T47D (cell line): ENCODE measurements around the gene DAPK3.

Experiments used
- DNase-seq, 2 experiments: peaks; one replicate each; pipeline versions ENCODE4 v3.0.0 to v3.0.0-alpha.2; 2011 to 2012; ENCODE audit warnings: low read depth in 1 of 2, low spot score in 1 of 2
- JUND ChIP-seq: IDR thresholded peaks from 2 replicates; pipeline ENCODE4 v1.6.1; 2012; ENCODE audit warnings: low read depth
- in situ Hi-C: cut with HindIII; loops from 2 replicates; pipeline ENCODE4 v1.10.0; 2016; ENCODE audit warnings: low sequenced_read_pairs, low pct_unique_long_range_greater_than_20kb

The DAPK3 gene

DNA sequence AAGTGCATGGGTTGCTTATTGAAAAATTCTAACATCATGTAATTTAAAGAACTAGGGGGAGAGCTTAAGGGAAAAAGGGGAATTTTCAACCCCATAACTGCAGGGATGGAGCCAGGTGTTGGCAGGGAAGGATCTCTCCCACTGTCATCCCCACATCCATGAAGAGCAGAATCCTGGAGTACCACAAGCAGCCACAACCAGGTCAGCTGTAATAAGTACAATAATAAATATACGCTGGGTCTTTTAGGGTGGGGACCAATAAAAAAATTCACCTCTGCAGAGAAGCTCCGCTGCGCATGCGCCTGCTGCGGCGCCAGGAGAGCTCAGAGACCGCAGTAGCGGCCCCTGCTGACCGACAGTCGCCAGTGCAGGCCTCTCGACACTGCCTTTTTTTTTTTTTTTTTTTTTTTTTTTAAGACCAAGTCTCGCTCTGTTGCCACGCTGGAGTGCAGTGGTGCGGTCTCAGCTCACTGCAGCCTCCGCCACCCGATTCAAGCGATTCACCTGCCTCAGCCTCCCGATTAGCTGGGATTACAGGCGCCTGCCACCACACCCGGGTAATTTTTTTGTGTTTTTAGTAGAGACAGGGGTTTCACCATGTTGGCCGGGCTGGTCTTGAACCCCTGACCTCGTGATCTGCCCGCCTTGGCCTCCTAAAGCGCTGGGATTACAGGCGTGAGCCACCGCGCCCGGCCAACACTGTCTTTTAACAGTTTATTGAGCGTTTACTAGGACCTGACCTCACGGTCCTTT, 16.9 kb upstream of the DAPK3 start:
- in situ Hi-C loops, result no loop called here
- peak in 1 of 2 experiments; percentile 83 for DNase-seq
- TF ChIP-seq JUND, result no peak

DNA sequence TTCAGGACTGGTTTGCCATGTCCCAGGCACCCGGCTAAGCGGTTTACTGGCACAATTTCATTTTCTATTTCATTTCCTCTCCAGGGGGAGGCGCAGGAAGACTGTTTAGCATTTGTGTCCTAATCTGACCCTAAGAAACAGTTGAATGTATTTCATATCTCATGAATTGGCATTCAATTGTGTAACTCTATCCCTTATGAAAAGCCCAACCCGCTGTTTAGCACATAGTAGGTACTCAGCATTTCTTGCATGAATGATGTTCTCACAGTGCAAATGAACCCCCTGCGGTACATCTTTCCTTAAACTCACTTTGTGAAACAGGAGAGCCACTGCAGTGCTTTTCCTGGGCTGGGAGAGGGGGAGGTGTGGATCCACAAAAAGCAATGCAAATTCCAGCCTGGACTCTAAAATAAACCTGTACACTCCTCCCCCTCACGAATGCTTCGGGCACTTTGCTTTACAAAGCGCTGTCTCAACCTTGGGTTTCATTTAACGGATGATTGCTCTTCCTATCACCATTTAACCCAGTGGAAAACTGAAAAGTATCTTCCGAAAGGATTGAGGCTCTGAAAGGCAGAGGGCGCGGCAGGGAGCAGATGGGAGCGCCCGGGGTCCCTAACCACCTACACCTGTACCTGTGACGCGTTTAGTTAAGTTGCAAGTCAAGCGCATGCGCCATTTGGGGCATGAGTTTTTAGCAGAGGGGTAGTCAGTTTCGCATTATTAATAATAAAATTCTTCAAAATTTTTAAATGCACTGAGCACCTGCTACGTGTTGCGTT, 15.6 kb upstream of the DAPK3 start:
- no peak for TF ChIP-seq JUND
- DNase-seq, result peak in 1 of 2 experiments; percentile 87
- in situ Hi-C loops, result no loop called here

- in situ Hi-C loops, result no loop called here
- no peak for TF ChIP-seq JUND
- DNase-seq, result no peak
These were observed 14.9 kb upstream of the DAPK3 start for GRCh38 chr19:3985643-3986259.

DNA sequence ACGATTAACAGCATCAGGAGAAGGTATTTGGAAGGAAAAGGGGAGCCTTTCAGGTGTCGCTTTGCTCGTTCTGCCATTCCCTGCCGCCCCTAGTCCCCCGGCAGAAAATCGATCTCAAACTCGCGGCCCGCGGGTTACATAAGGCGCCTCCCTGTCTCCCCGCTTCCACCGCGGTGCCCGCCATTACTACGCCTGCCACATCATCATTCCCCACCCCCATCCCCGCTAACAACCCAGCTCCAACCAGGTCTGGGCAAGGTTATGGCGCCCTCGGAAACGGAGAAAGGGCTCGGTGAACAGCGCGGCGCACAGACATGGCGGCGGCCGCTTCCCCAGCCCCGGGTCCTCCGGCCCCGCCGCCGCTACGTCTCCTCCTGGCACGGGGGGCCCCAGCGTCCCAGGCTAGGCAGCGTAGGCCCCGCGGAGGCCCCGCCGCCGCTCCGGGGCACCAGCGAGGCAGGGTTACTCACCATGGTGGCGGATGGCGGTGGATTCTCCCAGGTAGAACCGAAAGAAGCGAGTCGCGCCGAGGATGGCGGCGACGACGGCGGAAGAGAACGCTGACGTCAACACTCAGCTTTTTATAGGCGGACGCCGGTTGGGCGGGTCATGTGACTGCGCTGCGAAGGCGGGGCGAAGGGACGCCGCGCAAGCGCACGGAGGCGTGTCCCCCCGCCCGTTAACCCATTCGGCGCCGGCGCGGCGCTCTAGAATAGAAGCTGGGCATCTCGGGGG, 14.2 kb upstream of the DAPK3 start, which contains the start of gene EEF2:
TSS of gene EEF2 (minus strand) at position 556 of the 735 bp plus-strand sequence. CDS start at position 473, 83 bp downstream.
- peak; percentile 73 to 88 for DNase-seq
- TF ChIP-seq JUND, result no peak
- in situ Hi-C loops, result no loop called here

DNA sequence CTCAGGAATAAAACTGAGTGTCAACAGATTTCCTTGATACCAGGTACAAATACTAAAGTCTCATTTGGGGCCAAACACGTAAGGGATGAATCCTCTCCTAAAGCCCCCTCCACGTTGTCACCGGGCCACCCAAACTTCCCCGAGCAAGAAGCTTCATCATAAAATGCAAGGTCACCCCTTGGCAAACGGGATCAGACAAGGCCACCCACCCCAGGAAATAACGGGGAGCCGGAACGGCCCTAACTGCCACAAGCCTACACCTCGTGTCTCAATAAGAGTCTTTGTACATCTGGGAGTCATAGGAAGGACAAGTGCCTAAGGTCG, 13.6 kb upstream of the DAPK3 start:
- in situ Hi-C loops, result no loop called here
- no peak for DNase-seq
- no peak for TF ChIP-seq JUND

DNA sequence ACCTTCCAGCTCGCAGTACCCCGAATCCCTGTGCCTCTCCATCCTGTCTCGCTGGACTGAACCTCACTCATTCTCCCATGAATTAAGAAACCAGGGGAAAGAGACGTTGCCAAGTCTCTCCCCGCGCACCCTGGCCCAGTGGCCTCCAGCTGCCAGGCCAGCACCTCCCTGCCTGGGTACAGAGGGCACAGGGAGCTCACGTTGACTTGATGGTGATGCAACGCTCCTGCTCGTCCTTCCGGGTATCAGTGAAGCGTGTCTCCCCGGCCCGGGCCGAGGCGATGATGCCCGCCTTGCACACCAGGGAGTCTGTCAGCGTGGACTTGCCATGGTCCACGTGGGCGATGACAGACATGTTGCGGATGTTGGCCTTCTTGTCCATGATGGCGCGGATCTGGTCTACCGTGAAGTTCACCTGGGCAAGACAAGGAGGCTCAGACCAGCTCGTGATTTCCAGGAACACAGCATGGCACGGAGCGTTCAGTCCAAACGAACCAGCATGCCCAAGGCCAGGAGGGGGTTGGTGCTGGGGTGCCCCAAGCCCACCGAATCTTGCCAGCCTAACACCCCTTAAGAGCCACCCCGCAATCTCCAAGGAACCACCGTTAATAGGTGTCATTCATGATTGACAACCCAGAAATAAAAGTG, 13.2 kb upstream of the DAPK3 start:
- DNase-seq, result no peak
- in situ Hi-C loops, result no loop called here
- TF ChIP-seq JUND, result no peak

DNA sequence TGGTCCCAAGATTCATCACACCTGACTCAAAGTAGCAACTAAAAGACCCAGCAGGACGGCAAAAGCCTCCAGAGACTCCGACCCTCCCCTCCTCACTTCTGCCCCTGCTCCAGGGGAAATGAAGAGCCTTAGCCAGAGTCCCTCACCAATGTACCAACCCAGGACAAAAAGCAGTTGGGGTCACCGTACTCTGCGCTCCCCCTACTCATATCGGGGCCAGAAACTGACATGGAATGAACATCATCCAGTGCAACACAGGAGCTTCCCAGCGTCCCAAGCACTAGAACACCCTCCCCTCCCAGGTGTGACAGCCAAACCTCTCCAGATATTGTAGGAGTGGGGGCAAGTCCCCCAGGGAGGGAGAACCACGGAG, 12.6 kb upstream of the DAPK3 start:
- no peak for TF ChIP-seq JUND
- no peak for DNase-seq
- in situ Hi-C loops, result no loop called here

DNA sequence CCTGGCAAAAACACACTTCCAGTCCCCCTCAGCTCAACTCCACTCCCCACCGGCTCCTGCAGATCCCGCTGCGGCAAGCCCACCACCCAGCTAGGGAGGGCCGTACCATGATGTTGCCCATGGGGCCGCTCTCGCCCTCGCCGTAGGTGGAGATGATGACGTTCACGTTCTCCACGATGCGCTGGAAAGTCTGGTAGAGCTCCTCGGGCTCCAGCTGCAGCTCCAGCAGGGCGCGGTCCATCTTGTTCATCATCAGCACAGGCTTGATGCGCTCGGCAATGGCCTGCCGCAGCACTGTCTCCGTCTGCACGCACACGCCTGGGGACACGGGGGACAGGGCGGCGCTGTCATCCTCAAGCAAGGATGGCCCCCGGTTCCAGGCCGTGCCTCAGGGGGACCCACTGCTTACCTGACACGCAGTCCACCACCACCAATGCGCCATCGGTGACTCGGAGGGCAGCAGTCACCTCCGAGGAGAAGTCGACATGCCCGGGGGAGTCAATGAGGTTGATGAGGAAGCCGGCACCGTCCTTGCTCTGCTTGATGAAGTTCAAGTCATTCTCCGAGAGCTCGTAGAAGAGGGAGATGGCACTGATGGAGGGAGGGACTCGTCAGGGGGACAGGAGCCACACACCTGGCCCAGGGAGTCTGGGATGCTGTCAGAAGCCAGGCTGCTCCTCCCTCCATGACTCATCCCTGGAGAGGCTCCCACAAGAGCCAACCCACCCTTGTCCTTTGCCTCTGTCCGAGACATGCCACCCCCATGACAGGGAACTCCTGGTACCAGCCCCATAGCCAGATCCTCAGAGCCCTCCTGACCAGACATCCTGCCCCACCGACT, 12.0 kb upstream of the DAPK3 start:
- in situ Hi-C loops, result no loop called here
- no peak for DNase-seq
- no peak for TF ChIP-seq JUND

DNA sequence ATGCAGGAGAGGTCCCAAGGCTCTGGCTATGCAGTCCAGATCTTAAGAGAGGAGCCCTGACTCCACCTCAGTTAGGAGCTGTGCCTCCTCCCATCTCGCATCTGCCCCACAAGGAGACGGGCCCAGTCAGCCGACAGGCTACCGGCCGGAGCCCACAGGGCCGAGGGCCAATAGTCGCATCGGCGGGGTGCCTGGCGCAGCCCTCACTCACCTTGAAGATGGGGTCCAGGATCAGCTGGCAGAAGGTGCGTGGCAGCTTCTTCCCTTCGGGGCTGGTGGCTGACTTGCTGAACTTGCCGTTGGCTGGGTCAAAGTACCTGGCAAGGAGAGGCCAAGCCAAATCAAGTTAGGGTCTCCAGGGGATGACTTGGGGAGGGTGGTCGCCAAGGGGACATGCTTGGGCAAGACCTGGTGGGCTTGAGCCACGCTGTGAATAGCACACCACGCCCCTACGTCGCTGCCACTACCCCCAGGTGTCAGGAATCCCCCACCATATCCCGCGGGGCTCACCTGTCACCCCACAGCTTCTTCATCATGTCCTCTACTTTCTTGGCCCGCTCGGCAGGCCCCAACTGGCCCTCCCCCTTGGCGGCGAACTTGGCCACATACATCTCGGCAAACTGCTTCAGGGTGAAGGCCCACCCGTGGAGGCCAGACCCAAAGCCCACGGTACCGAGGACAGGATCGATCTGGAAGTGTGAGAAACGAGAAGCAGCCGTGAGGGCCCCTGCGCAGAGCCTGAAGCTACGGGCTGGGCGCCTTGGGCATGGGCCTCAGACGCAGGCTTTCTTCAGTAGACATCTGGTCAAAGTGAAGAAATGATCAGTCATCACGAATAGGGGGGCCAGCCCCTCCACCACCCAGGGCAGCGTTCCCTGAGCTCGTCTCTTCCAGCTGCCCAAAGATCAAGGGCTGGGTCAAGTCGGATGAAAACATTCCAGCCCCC, 11.1 kb upstream of the DAPK3 start:
- DNase-seq, result no peak
- in situ Hi-C loops, result no loop called here
- no peak for TF ChIP-seq JUND

DNA sequence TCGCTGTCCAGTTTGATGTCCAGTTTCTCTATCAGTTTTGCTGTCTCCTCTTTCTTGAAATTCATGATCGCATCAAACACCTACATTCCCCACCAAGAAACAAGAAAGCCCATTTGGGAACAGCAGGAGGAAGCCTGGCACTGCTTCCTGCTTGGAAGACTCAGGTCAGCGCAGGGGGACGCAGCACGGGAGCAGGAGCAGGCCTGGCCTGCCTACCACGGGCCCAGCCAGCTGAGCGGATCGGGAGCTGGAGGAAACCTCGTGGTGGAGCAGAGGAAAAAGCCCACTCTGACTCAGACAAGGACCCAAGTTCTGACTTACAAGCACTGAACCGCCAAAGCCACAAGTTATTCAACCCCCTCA, 10.5 kb upstream of the DAPK3 start:
- in situ Hi-C loops, result no loop called here
- TF ChIP-seq JUND, result no peak
- no peak for DNase-seq
